HCT116 (cell line): Measurements from ENCODE around the gene KIF1A.

Experiments
- EZH2 ChIP-seq: fragments of 200-600 bp; sonication (generic); IDR thresholded peaks from 2 replicates; pipeline ENCODE4 v1.6.1; 2017; ENCODE audit warnings: antibody characterized with exemption, mixed run types
- POLR2A ChIP-seq: IDR thresholded peaks from 2 replicates; pipeline ENCODE4 v1.7.0; 2011; ENCODE audit warnings: borderline replicate concordance; ENCODE audit not compliant: insufficient read depth, insufficient read length; ENCODE audit errors: extremely low read depth
- ZNF274 ChIP-seq: fragments of 200-500 bp; sonication (Bioruptor generic); IDR thresholded peaks from 2 replicates; pipeline ENCODE4 v1.6.1; 2014; ENCODE audit warnings: mild to moderate bottlenecking, low read depth, low read length, inconsistent platforms
- TF ChIP-seq, protein P1 (sequence below), 3 experiments: fragments of 200-600 bp in 1 of 3; sonication (generic) in 1 of 3; IDR thresholded peaks in 2 of 3; conservative IDR thresholded peaks in 1 of 3; 2 replicates each; pipeline ENCODE4 v1.5.1; 2012 to 2017; ENCODE audit warnings: low read depth in 2 of 3, low read length in 2 of 3, antibody characterized with exemption in 1 of 3, borderline replicate concordance in 1 of 3, control low read depth in 1 of 3, mild to moderate bottlenecking in 1 of 3, mixed read lengths in 1 of 3, mixed run types in 1 of 3, moderate library complexity in 1 of 3; ENCODE audit not compliant: insufficient read depth in 1 of 3

DNA sequence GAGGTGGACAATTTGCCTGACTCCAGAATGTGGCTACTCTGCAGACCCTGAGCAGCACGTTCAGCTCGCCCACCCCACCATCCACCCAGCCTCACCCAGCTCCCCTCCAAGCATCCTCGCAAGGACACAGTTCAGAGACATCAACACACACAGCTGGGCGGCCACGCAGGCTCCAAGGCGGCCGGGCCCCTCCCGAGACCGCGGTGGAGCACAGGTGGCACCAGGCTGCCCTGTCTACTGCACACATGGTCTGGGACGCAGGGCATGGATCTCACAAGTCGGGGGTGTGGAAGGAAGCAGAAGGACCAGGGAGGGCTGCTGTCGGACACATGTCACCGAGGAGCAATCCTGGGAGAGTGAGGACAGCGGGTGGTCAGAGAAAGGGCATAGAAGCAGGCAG, 92.1 kb downstream of the KIF1A start:
- TF ChIP-seq, protein P1, sequence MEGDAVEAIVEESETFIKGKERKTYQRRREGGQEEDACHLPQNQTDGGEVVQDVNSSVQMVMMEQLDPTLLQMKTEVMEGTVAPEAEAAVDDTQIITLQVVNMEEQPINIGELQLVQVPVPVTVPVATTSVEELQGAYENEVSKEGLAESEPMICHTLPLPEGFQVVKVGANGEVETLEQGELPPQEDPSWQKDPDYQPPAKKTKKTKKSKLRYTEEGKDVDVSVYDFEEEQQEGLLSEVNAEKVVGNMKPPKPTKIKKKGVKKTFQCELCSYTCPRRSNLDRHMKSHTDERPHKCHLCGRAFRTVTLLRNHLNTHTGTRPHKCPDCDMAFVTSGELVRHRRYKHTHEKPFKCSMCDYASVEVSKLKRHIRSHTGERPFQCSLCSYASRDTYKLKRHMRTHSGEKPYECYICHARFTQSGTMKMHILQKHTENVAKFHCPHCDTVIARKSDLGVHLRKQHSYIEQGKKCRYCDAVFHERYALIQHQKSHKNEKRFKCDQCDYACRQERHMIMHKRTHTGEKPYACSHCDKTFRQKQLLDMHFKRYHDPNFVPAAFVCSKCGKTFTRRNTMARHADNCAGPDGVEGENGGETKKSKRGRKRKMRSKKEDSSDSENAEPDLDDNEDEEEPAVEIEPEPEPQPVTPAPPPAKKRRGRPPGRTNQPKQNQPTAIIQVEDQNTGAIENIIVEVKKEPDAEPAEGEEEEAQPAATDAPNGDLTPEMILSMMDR (IDR thresholded peaks at IDR 0.05 in 2 of 3, conservative IDR thresholded peaks at IDR 0.05 in 1 of 3; ENCODE audit: borderline replicate concordance in 1 of 3, insufficient read depth in 1 of 3, low read depth in 2 of 3, low read length in 2 of 3): no peak
- TF ChIP-seq ZNF274 (no peak), POLR2A (no peak), EZH2 (no peak)
